Coronary artery (tissue), 2 donors: ENCODE data around the gene TBCE.

Experiments
- DNase-seq: peaks from one replicate; pipeline ENCODE4 v3.0.0-alpha.2; 2017; ENCODE audit warnings: low spot score
- H3K27ac ChIP-seq, 2 donors: fragments of 200-600 bp; sonication (generic); one replicate each; pipeline ENCODE4 v1.5.1; 2016 to 2019
- H3K4me3 ChIP-seq: fragments of 200-600 bp; sonication (generic); 2 replicates; pipeline ENCODE4 v1.5.1; 2016; ENCODE audit warnings: mild to moderate bottlenecking, moderate library complexity
- CTCF ChIP-seq: fragments of 200-600 bp; sonication (generic); IDR thresholded peaks from one replicate; pipeline ENCODE4 v1.5.1; 2019; ENCODE audit warnings: antibody characterized with exemption

The TBCE gene

GRCh38 chr1:235423214-235423652 is 56.0 kb downstream of the TBCE start:
- no peak overlapping the region for H3K27ac ChIP-seq
- TF ChIP-seq CTCF: no peak
- DNase-seq: no peak
- H3K4me3 ChIP-seq: no peak overlapping the region

- no peak for DNase-seq
- no peak for TF ChIP-seq CTCF
- no peak overlapping the region for H3K27ac ChIP-seq
- H3K4me3 ChIP-seq: no peak overlapping the region
Observed at GRCh38 chr1:235424092-235424491, 56.9 kb downstream of the TBCE start.

GRCh38 chr1:235425357-235425756 is 58.1 kb downstream of the TBCE start:
- TF ChIP-seq CTCF: no peak
- DNase-seq: no peak

GRCh38 chr1:235426143-235426542 is 58.9 kb downstream of the TBCE start:
- DNase-seq: no peak
- TF ChIP-seq CTCF: no peak
- Histone ChIP-seq H3K4me3 (no peak overlapping the region), H3K27ac (no peak overlapping the region)

More at GRCh38 chr1:235425357-235425756, 58.1 kb downstream of the TBCE start:
- no peak overlapping the region for H3K4me3 ChIP-seq
- no peak overlapping the region for H3K27ac ChIP-seq

GRCh38 chr1:235426680-235427079 is 59.5 kb downstream of the TBCE start:
- no peak for TF ChIP-seq CTCF
- no peak overlapping the region for H3K27ac ChIP-seq
- no peak overlapping the region for H3K4me3 ChIP-seq
- DNase-seq: no peak

- no peak overlapping the region for H3K27ac ChIP-seq
- no peak overlapping the region for H3K4me3 ChIP-seq
- no peak for DNase-seq
- no peak for TF ChIP-seq CTCF
Observed at GRCh38 chr1:235427447-235427846, 60.2 kb downstream of the TBCE start.

- Histone ChIP-seq H3K4me3 (no peak overlapping the region), H3K27ac (no peak overlapping the region)
- TF ChIP-seq CTCF: no peak
- DNase-seq: no peak
Observed at GRCh38 chr1:235429143-235429542, 61.9 kb downstream of the TBCE start.
